ENCODE results near the gene STS.

STS gene

DNA sequence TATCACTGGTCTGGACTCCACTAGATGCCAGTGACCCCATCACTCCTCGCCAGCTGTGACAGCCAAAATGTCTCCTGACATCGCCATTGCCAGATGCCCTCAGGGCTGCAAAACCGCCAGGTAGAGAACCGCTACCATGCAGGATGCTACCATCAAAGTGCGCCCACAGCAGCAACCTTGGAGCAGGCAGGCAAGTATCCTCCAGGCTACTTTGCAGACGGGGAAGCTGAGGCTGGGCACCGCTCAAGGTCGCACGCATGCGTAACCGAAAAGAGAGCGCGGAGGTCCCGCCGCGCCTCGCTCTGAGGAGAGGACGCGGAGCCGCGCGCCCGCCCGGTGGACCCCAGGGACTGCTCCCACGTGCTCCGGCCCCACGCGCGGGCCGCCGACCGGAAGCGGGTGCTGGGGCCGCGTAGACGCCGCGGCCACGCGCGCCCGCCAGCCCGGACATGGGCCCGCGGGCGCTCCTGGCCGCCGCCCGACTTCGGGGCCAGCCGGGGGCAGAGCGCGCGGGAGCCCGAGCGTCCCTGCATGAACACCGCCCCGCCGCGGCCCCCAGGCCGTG is at the start of gene STS:
TSS of gene STS (plus strand) at position 300 of the 565 bp plus-strand sequence. CDS start 105,488 bp downstream, outside the sequence.
- H3K9ac ChIP-seq (ENCODE audit: low read length), result peak within 1 kb of the TSS; percentile 88
- no peaks in the 10 kb centered on the region for H3K9me3 ChIP-seq (ENCODE audit: control insufficient read depth, insufficient read depth, low read depth, low read length)
- peak within 1 kb of the TSS; percentile 95 for H3K4me3 ChIP-seq (ENCODE audit: low read depth, low read length)
- H3K36me3 ChIP-seq (ENCODE audit: control insufficient read depth, insufficient read depth, low read length), result no peaks in the 10 kb centered on the region
- no peaks in the 10 kb centered on the region for H3K4me1 ChIP-seq (ENCODE audit: control insufficient read depth, insufficient read depth, low read length)
- H3K27me3 ChIP-seq (ENCODE audit: control insufficient read depth, insufficient read depth, low read length), result no peaks in the 10 kb centered on the region
- H3K27ac ChIP-seq (ENCODE audit: low read depth, low read length), result peak within 1 kb of the TSS; percentile 64; the same call in 1 of the 2 replicates

- peaks cover 4% of the 10 kb centered on the region; the same call in 1 of the 2 replicates for H3K9me3 ChIP-seq (ENCODE audit: control insufficient read depth, insufficient read depth, low read depth, low read length)
- no peak overlapping the region for H3K4me3 ChIP-seq (ENCODE audit: low read depth, low read length)
- peaks cover 15% of the 10 kb centered on the region for H3K36me3 ChIP-seq (ENCODE audit: control insufficient read depth, insufficient read depth, low read length)
- peaks cover 15% of the 10 kb centered on the region for H3K4me1 ChIP-seq (ENCODE audit: control insufficient read depth, insufficient read depth, low read length)
- H3K9ac ChIP-seq (ENCODE audit: low read length), result no peak overlapping the region
- no peaks in the 10 kb centered on the region for H3K27me3 ChIP-seq (ENCODE audit: control insufficient read depth, insufficient read depth, low read length)
- 0 out of 2 replicates have a peak overlapping the region, but pooled peaks have one; percentile 10 for H3K27ac ChIP-seq (ENCODE audit: low read depth, low read length)
Measured at GRCh38 chrX:7100022-7100421, 47.5 kb upstream of the STS start.

DNA sequence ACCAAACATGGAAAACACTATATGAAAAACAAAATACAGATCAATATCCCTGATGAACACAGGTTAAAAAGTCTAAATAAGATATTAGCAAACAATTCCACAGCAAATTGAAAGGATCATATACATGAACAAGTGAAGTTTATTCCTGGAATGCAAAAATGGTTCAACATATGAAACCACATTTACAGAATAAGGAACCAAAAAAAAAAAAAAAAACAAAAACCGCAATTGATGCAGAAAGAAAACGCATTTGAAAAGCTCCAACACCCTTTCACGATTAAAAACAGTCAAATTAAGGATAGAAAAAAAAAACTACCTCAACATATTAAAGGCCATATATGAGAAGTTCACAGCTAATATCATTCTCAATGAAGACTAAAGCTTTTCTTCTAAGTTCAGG is 45.4 kb upstream of the STS start:
- Histone ChIP-seq H3K36me3 (ENCODE audit: control insufficient read depth, insufficient read depth, low read length) (peaks cover 15% of the 10 kb centered on the region), H3K4me3 (ENCODE audit: low read depth, low read length) (no peak overlapping the region), H3K27me3 (ENCODE audit: control insufficient read depth, insufficient read depth, low read length) (no peaks in the 10 kb centered on the region), H3K4me1 (ENCODE audit: control insufficient read depth, insufficient read depth, low read length) (peaks cover 15% of the 10 kb centered on the region), H3K9ac (ENCODE audit: low read length) (no peak overlapping the region), H3K9me3 (ENCODE audit: control insufficient read depth, insufficient read depth, low read depth, low read length) (peaks cover 4% of the 10 kb centered on the region; the same call in 1 of the 2 replicates), H3K27ac (ENCODE audit: low read depth, low read length) (no peak overlapping the region)

DNA sequence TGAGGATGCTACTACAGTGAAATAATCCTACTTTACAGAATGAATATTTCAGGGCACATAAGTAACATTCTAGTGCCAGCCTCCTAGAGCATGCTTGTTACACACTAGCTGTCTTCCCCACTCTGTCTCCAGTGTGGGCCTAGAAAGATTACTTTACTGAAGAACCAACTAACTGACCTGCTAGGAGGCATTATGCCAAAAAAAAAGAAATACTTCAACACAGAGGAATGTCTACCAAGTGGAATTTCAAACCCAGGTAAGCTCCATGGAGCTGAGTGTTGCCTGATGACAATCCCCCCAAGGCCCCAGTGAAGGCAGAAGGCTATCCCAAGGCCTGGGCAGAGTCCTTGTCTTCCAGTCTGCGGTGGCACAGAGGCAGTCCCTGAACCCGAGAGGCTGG is 40.9 kb upstream of the STS start:
- Histone ChIP-seq H3K9ac (ENCODE audit: low read length) (no peak overlapping the region), H3K27me3 (ENCODE audit: control insufficient read depth, insufficient read depth, low read length) (no peaks in the 10 kb centered on the region), H3K9me3 (ENCODE audit: control insufficient read depth, insufficient read depth, low read depth, low read length) (peaks cover 4% of the 10 kb centered on the region; the same call in 1 of the 2 replicates), H3K36me3 (ENCODE audit: control insufficient read depth, insufficient read depth, low read length) (peaks cover 15% of the 10 kb centered on the region), H3K27ac (ENCODE audit: low read depth, low read length) (no peak overlapping the region), H3K4me1 (ENCODE audit: control insufficient read depth, insufficient read depth, low read length) (peaks cover 29% of the 10 kb centered on the region), H3K4me3 (ENCODE audit: low read depth, low read length) (no peak overlapping the region)

DNA sequence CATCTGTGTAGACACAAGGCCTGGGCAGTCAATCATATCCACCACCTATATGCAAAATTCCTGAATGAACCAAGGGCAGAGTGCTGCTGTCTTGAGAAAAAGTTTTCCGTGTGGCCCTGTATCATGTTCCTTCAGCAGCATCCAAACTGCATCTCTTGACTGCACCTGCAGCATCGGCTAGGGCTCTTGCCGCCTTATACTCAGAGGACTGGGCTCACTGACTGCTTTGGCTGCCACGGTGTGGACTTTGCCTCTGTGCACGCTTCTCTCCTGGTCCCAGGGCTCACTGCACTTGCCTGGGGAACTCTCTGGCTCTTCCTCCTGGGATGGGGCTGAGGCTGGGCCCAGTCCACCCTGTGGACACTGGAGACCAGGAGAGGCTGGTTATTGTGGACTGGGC is 39.5 kb upstream of the STS start:
- H3K27me3 ChIP-seq (ENCODE audit: control insufficient read depth, insufficient read depth, low read length), result no peaks in the 10 kb centered on the region
- peaks cover 15% of the 10 kb centered on the region for H3K36me3 ChIP-seq (ENCODE audit: control insufficient read depth, insufficient read depth, low read length)
- peaks cover 3% of the 10 kb centered on the region; the same call in 1 of the 2 replicates for H3K9me3 ChIP-seq (ENCODE audit: control insufficient read depth, insufficient read depth, low read depth, low read length)
- no peak overlapping the region for H3K4me3 ChIP-seq (ENCODE audit: low read depth, low read length)
- H3K27ac ChIP-seq (ENCODE audit: low read depth, low read length), result no peak overlapping the region
- peaks cover 30% of the 10 kb centered on the region for H3K4me1 ChIP-seq (ENCODE audit: control insufficient read depth, insufficient read depth, low read length)
- no peak overlapping the region for H3K9ac ChIP-seq (ENCODE audit: low read length)

DNA sequence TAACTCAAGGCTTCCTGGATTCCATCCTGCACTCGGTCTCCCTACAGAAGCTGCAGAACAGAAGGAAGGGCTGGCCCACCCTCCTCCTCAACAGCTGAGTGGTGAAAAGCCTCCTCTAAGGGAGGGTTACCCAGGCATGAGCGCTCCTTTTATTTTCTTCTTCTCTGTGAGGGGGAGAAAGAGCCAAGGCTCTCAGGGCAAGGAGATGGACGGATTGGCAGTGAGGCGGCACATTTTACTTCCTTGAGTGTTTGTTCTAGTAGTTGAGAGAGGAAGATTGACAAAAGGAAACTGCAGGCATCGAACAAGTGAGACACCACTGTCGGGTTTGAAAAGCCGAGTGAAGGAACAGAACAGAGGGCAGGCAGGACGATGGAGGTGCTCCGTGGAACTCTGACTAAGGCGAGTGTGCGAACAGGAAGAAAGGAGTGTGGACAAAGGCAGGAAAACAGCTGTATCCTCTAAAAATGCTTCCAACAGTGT is 38.4 kb upstream of the STS start:
- Histone ChIP-seq H3K27ac (ENCODE audit: low read depth, low read length) (peak overlapping the region; percentile 68; the same call in 1 of the 2 replicates), H3K4me3 (ENCODE audit: low read depth, low read length) (no peak overlapping the region), H3K9ac (ENCODE audit: low read length) (peak overlapping the region; percentile 29)

GRCh38 chrX:7109838-7110793 is 37.4 kb upstream of the STS start:
- Histone ChIP-seq H3K4me3 (ENCODE audit: low read depth, low read length) (no peak overlapping the region), H3K27ac (ENCODE audit: low read depth, low read length) (peak overlapping the region; percentile 34; the same call in 1 of the 2 replicates), H3K9ac (ENCODE audit: low read length) (peak overlapping the region; percentile 18), H3K4me1 (ENCODE audit: control insufficient read depth, insufficient read depth, low read length) (peaks cover 30% of the 10 kb centered on the region), H3K27me3 (ENCODE audit: control insufficient read depth, insufficient read depth, low read length) (no peaks in the 10 kb centered on the region), H3K9me3 (ENCODE audit: control insufficient read depth, insufficient read depth, low read depth, low read length) (no peaks in the 10 kb centered on the region), H3K36me3 (ENCODE audit: control insufficient read depth, insufficient read depth, low read length) (no peaks in the 10 kb centered on the region; the same call in none of the 2 replicates)

More for the DNA sequence above, 38.4 kb upstream of the STS start:
- Histone ChIP-seq H3K4me1 (ENCODE audit: control insufficient read depth, insufficient read depth, low read length) (peaks cover 30% of the 10 kb centered on the region), H3K36me3 (ENCODE audit: control insufficient read depth, insufficient read depth, low read length) (peaks cover 8% of the 10 kb centered on the region), H3K9me3 (ENCODE audit: control insufficient read depth, insufficient read depth, low read depth, low read length) (no peaks in the 10 kb centered on the region), H3K27me3 (ENCODE audit: control insufficient read depth, insufficient read depth, low read length) (no peaks in the 10 kb centered on the region)

DNA sequence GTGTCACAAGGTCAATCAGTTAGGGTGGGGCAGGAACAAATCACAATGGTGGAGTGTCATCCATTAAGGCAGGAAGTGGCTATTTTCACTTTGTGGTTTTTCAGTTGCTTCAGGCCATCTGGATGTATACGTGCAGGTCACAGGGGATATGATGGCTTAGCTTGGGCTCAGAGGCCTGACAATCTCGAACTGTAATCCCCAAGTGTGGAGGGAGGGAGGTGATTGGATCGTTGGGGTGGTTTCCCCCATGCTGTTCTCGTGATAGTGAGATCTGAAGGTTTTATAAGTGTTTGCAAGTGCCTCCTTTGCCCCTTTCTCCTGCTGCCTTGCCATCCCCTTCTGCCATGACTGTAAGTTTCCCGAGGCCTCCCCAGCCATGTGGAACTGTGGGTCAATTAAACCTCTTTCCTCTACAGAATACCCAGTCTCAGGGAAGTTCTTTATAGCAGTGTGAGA is 36.7 kb upstream of the STS start:
- H3K9me3 ChIP-seq (ENCODE audit: control insufficient read depth, insufficient read depth, low read depth, low read length), result no peaks in the 10 kb centered on the region
- H3K4me1 ChIP-seq (ENCODE audit: control insufficient read depth, insufficient read depth, low read length), result peaks cover 33% of the 10 kb centered on the region
- no peaks in the 10 kb centered on the region; the same call in 1 of the 2 replicates for H3K36me3 ChIP-seq (ENCODE audit: control insufficient read depth, insufficient read depth, low read length)
- no peak overlapping the region for H3K4me3 ChIP-seq (ENCODE audit: low read depth, low read length)
- no peaks in the 10 kb centered on the region for H3K27me3 ChIP-seq (ENCODE audit: control insufficient read depth, insufficient read depth, low read length)
- peak overlapping the region; percentile 21; the same call in 1 of the 2 replicates for H3K27ac ChIP-seq (ENCODE audit: low read depth, low read length)
- peak overlapping the region; percentile 16 for H3K9ac ChIP-seq (ENCODE audit: low read length)

DNA sequence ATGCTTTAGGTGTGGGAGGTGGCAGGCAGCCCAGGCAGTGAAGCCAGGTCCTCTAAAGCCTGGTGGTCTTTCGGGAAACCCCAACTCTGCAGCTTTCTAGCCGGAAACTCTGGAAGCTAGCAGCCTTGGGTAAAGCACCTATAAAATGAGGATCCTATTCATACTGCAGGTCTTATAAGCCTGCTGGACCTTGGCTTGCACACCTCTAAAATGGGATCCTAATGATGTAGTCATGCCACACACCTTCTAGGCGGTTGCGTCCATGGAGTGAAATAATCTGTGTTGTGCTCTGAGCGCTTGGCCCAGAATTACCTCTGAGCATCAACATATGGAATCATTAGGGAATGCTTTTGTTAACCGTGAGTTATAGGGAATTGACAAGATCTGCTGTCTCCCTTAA is 36.0 kb upstream of the STS start:
- Histone ChIP-seq H3K4me3 (ENCODE audit: low read depth, low read length) (no peak overlapping the region), H3K36me3 (ENCODE audit: control insufficient read depth, insufficient read depth, low read length) (peaks cover 1% of the 10 kb centered on the region; the same call in 1 of the 2 replicates), H3K9ac (ENCODE audit: low read length) (no peak overlapping the region), H3K4me1 (ENCODE audit: control insufficient read depth, insufficient read depth, low read length) (peaks cover 33% of the 10 kb centered on the region), H3K9me3 (ENCODE audit: control insufficient read depth, insufficient read depth, low read depth, low read length) (no peaks in the 10 kb centered on the region), H3K27ac (ENCODE audit: low read depth, low read length) (no peak overlapping the region), H3K27me3 (ENCODE audit: control insufficient read depth, insufficient read depth, low read length) (no peaks in the 10 kb centered on the region)

DNA sequence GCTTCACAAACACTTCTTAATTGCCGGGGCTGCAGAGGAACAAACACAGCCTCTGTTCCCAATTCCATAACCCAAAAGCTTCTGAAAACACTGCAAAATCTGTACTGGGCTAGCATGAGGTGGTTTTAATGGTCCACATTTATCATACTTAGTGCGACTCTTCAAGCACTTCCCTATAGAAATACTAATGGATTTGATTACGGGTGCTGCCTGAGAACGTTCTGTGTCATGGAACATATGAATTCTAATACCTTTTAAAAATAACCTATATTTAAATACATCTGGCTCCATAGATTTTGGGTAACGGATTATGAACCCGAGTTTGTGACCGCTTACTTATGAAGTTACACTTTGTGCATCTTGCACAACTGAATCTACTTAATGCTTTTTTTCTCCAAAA is 35.4 kb upstream of the STS start:
- Histone ChIP-seq H3K4me1 (ENCODE audit: control insufficient read depth, insufficient read depth, low read length) (peaks cover 35% of the 10 kb centered on the region), H3K27ac (ENCODE audit: low read depth, low read length) (no peak overlapping the region), H3K4me3 (ENCODE audit: low read depth, low read length) (no peak overlapping the region), H3K9ac (ENCODE audit: low read length) (no peak overlapping the region), H3K27me3 (ENCODE audit: control insufficient read depth, insufficient read depth, low read length) (no peaks in the 10 kb centered on the region), H3K9me3 (ENCODE audit: control insufficient read depth, insufficient read depth, low read depth, low read length) (peaks cover 1% of the 10 kb centered on the region; the same call in 1 of the 2 replicates), H3K36me3 (ENCODE audit: control insufficient read depth, insufficient read depth, low read length) (peaks cover 3% of the 10 kb centered on the region; the same call in 1 of the 2 replicates)
